Liver (tissue), 9 donors: ENCODE data around the gene MCF2L2. TPM values are rescaled to one million over a fixed set of nuclear protein-coding genes. Genes with fewer than 3 reads are reported as not detected.

Source experiments
- DNase-seq: peaks from one replicate; pipeline ENCODE4 v3.0.0-alpha.2; 2017; ENCODE audit warnings: low spot score
- H3K27ac ChIP-seq, 2 donors: one replicate each; pipeline ENCODE4 v1.7.0; 2013; ENCODE audit warnings: inconsistent platforms in 2 of 2, low read length in 2 of 2, control low read depth in 1 of 2, low read depth in 1 of 2, mild to moderate bottlenecking in 1 of 2
- H3K27me3 ChIP-seq, 4 donors: one replicate each; pipeline versions ENCODE4 v1.6.1 to v1.7.0; 2013; ENCODE audit warnings: low read length in 3 of 4, inconsistent platforms in 1 of 4, mild to moderate bottlenecking in 1 of 4, moderate library complexity in 1 of 4; ENCODE audit not compliant: control insufficient read depth in 4 of 4, insufficient read depth in 4 of 4
- H3K36me3 ChIP-seq, 4 donors: one replicate each; pipeline versions ENCODE4 v1.6.1 to v1.7.0; 2013; ENCODE audit warnings: low read length in 3 of 4, mild to moderate bottlenecking in 3 of 4, low read depth in 1 of 4, moderate library complexity in 1 of 4; ENCODE audit not compliant: control insufficient read depth in 4 of 4, insufficient read depth in 3 of 4
- H3K4me1 ChIP-seq, 4 donors: one replicate each; pipeline versions ENCODE4 v1.6.1 to v1.7.0; 2013; ENCODE audit warnings: low read length in 3 of 4, mild to moderate bottlenecking in 3 of 4, moderate library complexity in 1 of 4; ENCODE audit not compliant: control insufficient read depth in 4 of 4, insufficient read depth in 4 of 4
- H3K4me3 ChIP-seq, 3 donors: one replicate each; pipeline versions ENCODE4 v1.6.1 to v1.7.0; 2013; ENCODE audit warnings: low read length in 3 of 3, control low read depth in 1 of 3, low read depth in 1 of 3, mild to moderate bottlenecking in 1 of 3
- H3K9ac ChIP-seq, 2 donors: one replicate each; pipeline ENCODE4 v1.7.0; 2013; ENCODE audit warnings: low read length in 2 of 2, mild to moderate bottlenecking in 2 of 2, moderate library complexity in 2 of 2, control low read depth in 1 of 2, low read depth in 1 of 2
- H3K9me3 ChIP-seq, 4 donors: one replicate each; pipeline versions ENCODE4 v1.6.1 to v1.7.0; 2013; ENCODE audit warnings: low read length in 3 of 4; ENCODE audit not compliant: control insufficient read depth in 4 of 4
- EGR1 ChIP-seq, 2 donors: IDR thresholded peaks; 2 replicates each; pipeline ENCODE4 v1.6.1; 2016 to 2018; ENCODE audit warnings: antibody characterized with exemption in 2 of 2, low read depth in 2 of 2
- FOXA1 ChIP-seq: IDR thresholded peaks from 2 replicates; pipeline ENCODE4 v1.6.1; 2016; ENCODE audit warnings: antibody characterized with exemption
- GABPA ChIP-seq, 2 donors: IDR thresholded peaks in 1 of 2; conservative IDR thresholded peaks in 1 of 2; 2 replicates each; pipeline ENCODE4 v1.6.1; 2016; ENCODE audit warnings: antibody characterized with exemption in 2 of 2, mild to moderate bottlenecking in 1 of 2, moderate library complexity in 1 of 2
- HNF4A ChIP-seq, 2 donors: conservative IDR thresholded peaks; 2 replicates each; pipeline ENCODE4 v1.6.1; 2016; ENCODE audit warnings: antibody characterized with exemption in 2 of 2, mild to moderate bottlenecking in 2 of 2
- HNF4G ChIP-seq: IDR thresholded peaks from 2 replicates; pipeline ENCODE4 v1.6.1; 2016; ENCODE audit warnings: antibody characterized with exemption
- JUND ChIP-seq, 2 donors: IDR thresholded peaks; 2 replicates each; pipeline ENCODE4 v1.6.1; 2016; ENCODE audit warnings: antibody characterized with exemption in 2 of 2
- NR2F2 ChIP-seq: IDR thresholded peaks from 2 replicates; pipeline ENCODE4 v1.6.1; 2016; ENCODE audit warnings: antibody characterized with exemption
- RAD21 ChIP-seq, 2 donors: IDR thresholded peaks; 2 replicates each; pipeline ENCODE4 v1.6.1; 2016; ENCODE audit warnings: antibody characterized with exemption in 2 of 2, mild to moderate bottlenecking in 2 of 2
- RXRA ChIP-seq, 2 donors: IDR thresholded peaks; 2 replicates each; pipeline ENCODE4 v1.6.1; 2017 to 2018; ENCODE audit warnings: antibody characterized with exemption in 2 of 2, mild to moderate bottlenecking in 1 of 2
- SP1 ChIP-seq: IDR thresholded peaks from 2 replicates; pipeline ENCODE4 v1.6.1; 2018; ENCODE audit warnings: antibody characterized with exemption, mild to moderate bottlenecking
- TAF1 ChIP-seq: conservative IDR thresholded peaks from 2 replicates; pipeline ENCODE4 v1.6.1; 2016; ENCODE audit warnings: antibody characterized with exemption, mild to moderate bottlenecking
- YY1 ChIP-seq: IDR thresholded peaks from 2 replicates; pipeline ENCODE4 v1.6.1; 2016; ENCODE audit warnings: antibody characterized with exemption, mild to moderate bottlenecking
- WGBS: extraction: QIAGEN DNeasy Blood & Tissue Kit; methylation state at CpG from one replicate; pipeline ENCODE4 v1.1.7; 2013; 5-methylcytosine and 5-hydroxymethylcytosine counted together
- polyA plus RNA-seq, 2 donors: library from polyadenylated mRNA; stranded (reverse) in 1 of 2; unstranded in 1 of 2; fragments of 200-250 nt in 1 of 2; fragments of >200 nt in 1 of 2; fragmentation: Nextera tagmentation in 1 of 2; extraction: Ambion mirVana in 1 of 2; gene quantifications; one replicate each; pipeline versions ENCODE4 v1.2.1 to v1.2.3, GENCODE V29; 2013 to 2015
- total RNA-seq, 2 donors: library from RNA; depleted of rRNA; stranded (reverse); fragments of >200 nt; gene quantifications; one replicate each; pipeline ENCODE4 v1.2.3, GENCODE V29; 2014
- TF ChIP-seq, protein P1 (sequence below): IDR thresholded peaks from 2 replicates; pipeline ENCODE4 v1.6.1; 2016; ENCODE audit warnings: antibody characterized with exemption, mild to moderate bottlenecking
- TF ChIP-seq, protein P2 (sequence below): IDR thresholded peaks from 2 replicates; pipeline ENCODE4 v1.6.1; 2016; ENCODE audit warnings: antibody characterized with exemption
- TF ChIP-seq, protein P3 (sequence below): IDR thresholded peaks from 2 replicates; pipeline ENCODE4 v1.6.1; 2016; ENCODE audit warnings: antibody characterized with exemption
- TF ChIP-seq, protein P4 (sequence below): fragments of 150-350 bp; IDR thresholded peaks from 2 replicates; pipeline ENCODE4 v1.5.1; 2017; ENCODE audit warnings: improper control_type of control experiment, low read depth, low read length; ENCODE audit not compliant: missing input control
- TF ChIP-seq, protein P5 (sequence below): IDR thresholded peaks from 2 replicates; pipeline ENCODE4 v1.6.1; 2016; ENCODE audit warnings: antibody characterized with exemption
- donor health status: healthy.
- donor health status: healthy.
- donor health status: healthy.
- donor health status: healthy.
- donor health status: healthy.

The MCF2L2 gene
- total and polyA plus RNA-seq, 4 donors = 0.02 to 0.47 (median 0.17) TPM; not detected in 1

DNA sequence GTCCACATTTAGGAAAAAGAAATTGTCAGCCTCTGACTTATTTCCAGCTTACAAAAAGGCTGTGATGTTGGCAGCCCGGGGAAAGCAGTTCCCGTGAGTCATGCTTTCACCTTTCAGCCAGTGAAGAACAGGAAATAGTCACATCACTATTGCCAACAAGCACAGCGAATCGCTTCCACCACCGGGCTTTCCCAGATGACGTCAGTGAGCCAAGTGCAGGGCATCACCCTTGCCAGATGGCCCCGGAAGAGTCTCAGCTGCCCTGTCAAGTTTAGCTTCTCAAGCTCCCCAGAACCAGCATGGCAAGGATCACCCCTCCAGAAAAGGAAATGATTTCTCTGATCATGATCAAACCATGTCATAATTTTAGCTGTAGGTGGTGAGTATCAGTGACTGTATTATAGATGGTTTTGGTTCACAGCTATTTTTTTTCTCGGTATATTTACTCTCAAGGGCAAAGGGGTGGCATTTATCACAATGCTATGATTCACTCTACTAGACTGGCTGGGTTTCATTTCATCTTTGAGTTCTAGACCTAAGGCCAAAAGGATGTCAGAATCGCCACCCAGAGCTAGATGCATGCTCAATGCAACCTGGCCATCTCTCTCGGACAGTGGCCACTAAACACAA, 142.5 kb downstream of the MCF2L2 start (continued):
- TF ChIP-seq, protein P1, sequence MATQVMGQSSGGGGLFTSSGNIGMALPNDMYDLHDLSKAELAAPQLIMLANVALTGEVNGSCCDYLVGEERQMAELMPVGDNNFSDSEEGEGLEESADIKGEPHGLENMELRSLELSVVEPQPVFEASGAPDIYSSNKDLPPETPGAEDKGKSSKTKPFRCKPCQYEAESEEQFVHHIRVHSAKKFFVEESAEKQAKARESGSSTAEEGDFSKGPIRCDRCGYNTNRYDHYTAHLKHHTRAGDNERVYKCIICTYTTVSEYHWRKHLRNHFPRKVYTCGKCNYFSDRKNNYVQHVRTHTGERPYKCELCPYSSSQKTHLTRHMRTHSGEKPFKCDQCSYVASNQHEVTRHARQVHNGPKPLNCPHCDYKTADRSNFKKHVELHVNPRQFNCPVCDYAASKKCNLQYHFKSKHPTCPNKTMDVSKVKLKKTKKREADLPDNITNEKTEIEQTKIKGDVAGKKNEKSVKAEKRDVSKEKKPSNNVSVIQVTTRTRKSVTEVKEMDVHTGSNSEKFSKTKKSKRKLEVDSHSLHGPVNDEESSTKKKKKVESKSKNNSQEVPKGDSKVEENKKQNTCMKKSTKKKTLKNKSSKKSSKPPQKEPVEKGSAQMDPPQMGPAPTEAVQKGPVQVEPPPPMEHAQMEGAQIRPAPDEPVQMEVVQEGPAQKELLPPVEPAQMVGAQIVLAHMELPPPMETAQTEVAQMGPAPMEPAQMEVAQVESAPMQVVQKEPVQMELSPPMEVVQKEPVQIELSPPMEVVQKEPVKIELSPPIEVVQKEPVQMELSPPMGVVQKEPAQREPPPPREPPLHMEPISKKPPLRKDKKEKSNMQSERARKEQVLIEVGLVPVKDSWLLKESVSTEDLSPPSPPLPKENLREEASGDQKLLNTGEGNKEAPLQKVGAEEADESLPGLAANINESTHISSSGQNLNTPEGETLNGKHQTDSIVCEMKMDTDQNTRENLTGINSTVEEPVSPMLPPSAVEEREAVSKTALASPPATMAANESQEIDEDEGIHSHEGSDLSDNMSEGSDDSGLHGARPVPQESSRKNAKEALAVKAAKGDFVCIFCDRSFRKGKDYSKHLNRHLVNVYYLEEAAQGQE = no peak

DNA sequence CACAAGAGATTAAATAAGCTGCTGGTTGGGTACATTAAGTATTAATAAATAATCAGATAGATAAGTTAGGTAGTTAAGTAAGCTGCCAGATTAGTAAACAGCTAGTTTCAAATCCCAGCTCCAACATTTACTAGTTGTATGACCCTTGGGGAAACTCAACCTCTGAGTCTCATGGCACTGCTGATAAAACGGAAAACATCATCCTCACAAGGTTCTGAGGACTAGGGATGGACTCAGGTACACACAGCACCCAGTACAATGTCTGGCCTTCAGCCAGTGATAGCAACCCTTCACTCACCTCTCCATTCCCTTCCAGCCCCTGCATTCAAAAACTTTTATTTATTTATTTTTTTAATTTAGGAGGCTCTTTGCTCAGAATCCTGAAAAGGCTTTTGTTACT, 143.1 kb downstream of the MCF2L2 start:
- Histone ChIP-seq H3K36me3 (no peaks in the 10 kb centered on the region), H3K27ac (peak overlapping the region; percentile 2 to 7), H3K27me3 (peaks cover 0 to 4% (median 0%) of the 10 kb centered on the region in 4 donors), H3K4me1 (peaks cover 0 to 2% (median 0%) of the 10 kb centered on the region in 4 donors), H3K9me3 (no peaks in the 10 kb centered on the region), H3K9ac (peak overlapping the region in 1 of 2 donors; percentile 44), H3K4me3 (no peak overlapping the region)
- 84% methylated on average over 1 of the region's 1 CpG for WGBS
- no peak for DNase-seq
- TF ChIP-seq JUND (IDR thresholded peaks at IDR 0.05) = no peak
- no peak for TF ChIP-seq RAD21 (IDR thresholded peaks at IDR 0.05)
- TF ChIP-seq NR2F2 = no peak
- TF ChIP-seq HNF4A (conservative IDR thresholded peaks at IDR 0.05) = no peak
- TF ChIP-seq, protein P1 = no peak
- no peak for TF ChIP-seq FOXA1
- no peak for TF ChIP-seq HNF4G
- TF ChIP-seq GABPA (IDR thresholded peaks at IDR 0.05 in 1 of 2, conservative IDR thresholded peaks at IDR 0.05 in 1 of 2) = no peak
- TF ChIP-seq, protein P2, sequence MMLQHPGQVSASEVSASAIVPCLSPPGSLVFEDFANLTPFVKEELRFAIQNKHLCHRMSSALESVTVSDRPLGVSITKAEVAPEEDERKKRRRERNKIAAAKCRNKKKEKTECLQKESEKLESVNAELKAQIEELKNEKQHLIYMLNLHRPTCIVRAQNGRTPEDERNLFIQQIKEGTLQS = no peak
- no peak for TF ChIP-seq SP1
- TF ChIP-seq EGR1 (IDR thresholded peaks at IDR 0.05; ENCODE audit: low read depth in 2 of 2) = no peak
- TF ChIP-seq YY1 = no peak
- no peak for TF ChIP-seq TAF1
- TF ChIP-seq, protein P3, sequence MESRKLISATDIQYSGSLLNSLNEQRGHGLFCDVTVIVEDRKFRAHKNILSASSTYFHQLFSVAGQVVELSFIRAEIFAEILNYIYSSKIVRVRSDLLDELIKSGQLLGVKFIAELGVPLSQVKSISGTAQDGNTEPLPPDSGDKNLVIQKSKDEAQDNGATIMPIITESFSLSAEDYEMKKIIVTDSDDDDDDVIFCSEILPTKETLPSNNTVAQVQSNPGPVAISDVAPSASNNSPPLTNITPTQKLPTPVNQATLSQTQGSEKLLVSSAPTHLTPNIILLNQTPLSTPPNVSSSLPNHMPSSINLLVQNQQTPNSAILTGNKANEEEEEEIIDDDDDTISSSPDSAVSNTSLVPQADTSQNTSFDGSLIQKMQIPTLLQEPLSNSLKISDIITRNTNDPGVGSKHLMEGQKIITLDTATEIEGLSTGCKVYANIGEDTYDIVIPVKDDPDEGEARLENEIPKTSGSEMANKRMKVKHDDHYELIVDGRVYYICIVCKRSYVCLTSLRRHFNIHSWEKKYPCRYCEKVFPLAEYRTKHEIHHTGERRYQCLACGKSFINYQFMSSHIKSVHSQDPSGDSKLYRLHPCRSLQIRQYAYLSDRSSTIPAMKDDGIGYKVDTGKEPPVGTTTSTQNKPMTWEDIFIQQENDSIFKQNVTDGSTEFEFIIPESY = no peak
- TF ChIP-seq, protein P4, sequence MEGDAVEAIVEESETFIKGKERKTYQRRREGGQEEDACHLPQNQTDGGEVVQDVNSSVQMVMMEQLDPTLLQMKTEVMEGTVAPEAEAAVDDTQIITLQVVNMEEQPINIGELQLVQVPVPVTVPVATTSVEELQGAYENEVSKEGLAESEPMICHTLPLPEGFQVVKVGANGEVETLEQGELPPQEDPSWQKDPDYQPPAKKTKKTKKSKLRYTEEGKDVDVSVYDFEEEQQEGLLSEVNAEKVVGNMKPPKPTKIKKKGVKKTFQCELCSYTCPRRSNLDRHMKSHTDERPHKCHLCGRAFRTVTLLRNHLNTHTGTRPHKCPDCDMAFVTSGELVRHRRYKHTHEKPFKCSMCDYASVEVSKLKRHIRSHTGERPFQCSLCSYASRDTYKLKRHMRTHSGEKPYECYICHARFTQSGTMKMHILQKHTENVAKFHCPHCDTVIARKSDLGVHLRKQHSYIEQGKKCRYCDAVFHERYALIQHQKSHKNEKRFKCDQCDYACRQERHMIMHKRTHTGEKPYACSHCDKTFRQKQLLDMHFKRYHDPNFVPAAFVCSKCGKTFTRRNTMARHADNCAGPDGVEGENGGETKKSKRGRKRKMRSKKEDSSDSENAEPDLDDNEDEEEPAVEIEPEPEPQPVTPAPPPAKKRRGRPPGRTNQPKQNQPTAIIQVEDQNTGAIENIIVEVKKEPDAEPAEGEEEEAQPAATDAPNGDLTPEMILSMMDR = no peak
- TF ChIP-seq, protein P5, sequence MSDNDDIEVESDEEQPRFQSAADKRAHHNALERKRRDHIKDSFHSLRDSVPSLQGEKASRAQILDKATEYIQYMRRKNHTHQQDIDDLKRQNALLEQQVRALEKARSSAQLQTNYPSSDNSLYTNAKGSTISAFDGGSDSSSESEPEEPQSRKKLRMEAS = no peak
- no peak for TF ChIP-seq RXRA (IDR thresholded peaks at IDR 0.05)
